WTC11 (cell line): ENCODE results near the gene OR2V1.

Source experiments
- ATF6 ChIP-seq: sonication (generic); formaldehyde crosslinking; IDR thresholded peaks from 2 replicates; pipeline ENCODE4 v1.8.1; 2023; ENCODE audit warnings: mild to moderate bottlenecking, missing genetic modification reagents
- CREB1 ChIP-seq: sonication (generic); formaldehyde crosslinking; IDR thresholded peaks from 2 replicates; pipeline ENCODE4 v1.8.0; 2023; ENCODE audit warnings: mild to moderate bottlenecking, missing genetic modification reagents
- CTCF ChIP-seq: fragments of 200-600 bp; IDR thresholded peaks from 2 replicates; pipeline ENCODE4 v1.8.0; 2022; ENCODE audit warnings: antibody characterized with exemption
- E2F1 ChIP-seq: sonication (generic); formaldehyde crosslinking; IDR thresholded peaks from 2 replicates; pipeline ENCODE4 v1.8.0; 2022; ENCODE audit warnings: mild to moderate bottlenecking, missing genetic modification reagents
- EMX1 ChIP-seq: fragments of 250-450 bp; sonication (Bioruptor Pico); IDR thresholded peaks from 2 replicates; pipeline ENCODE4 v1.8.0; 2021; ENCODE audit warnings: mild to moderate bottlenecking
- GABPB1 ChIP-seq: sonication (generic); formaldehyde crosslinking; IDR thresholded peaks from 2 replicates; pipeline ENCODE4 v1.8.1; 2023; ENCODE audit warnings: mild to moderate bottlenecking, missing genetic modification reagents
- GRHL2 ChIP-seq: fragments of 250-450 bp; sonication (Bioruptor Pico); IDR thresholded peaks from 2 replicates; pipeline ENCODE4 v1.8.0; 2022; ENCODE audit warnings: mild to moderate bottlenecking, moderate library complexity; ENCODE audit not compliant: insufficient replicate concordance, severe bottlenecking
- MAX ChIP-seq: sonication (generic); formaldehyde crosslinking; IDR thresholded peaks from 2 replicates; pipeline ENCODE4 v1.8.0; 2022; ENCODE audit warnings: mild to moderate bottlenecking, missing genetic modification reagents
- MYBL2 ChIP-seq: sonication (generic); formaldehyde crosslinking; IDR thresholded peaks from 2 replicates; pipeline ENCODE4 v1.8.1; 2023; ENCODE audit warnings: mild to moderate bottlenecking, moderate library complexity, missing genetic modification reagents
- NR2C2 ChIP-seq: sonication (generic); formaldehyde crosslinking; IDR thresholded peaks from 2 replicates; pipeline ENCODE4 v1.8.0; 2022; ENCODE audit warnings: mild to moderate bottlenecking, missing genetic modification reagents
- PRDM15 ChIP-seq: sonication (generic); formaldehyde crosslinking; IDR thresholded peaks from 2 replicates; pipeline ENCODE4 v1.8.0; 2022; ENCODE audit warnings: missing genetic modification reagents
- RELA ChIP-seq: sonication (generic); formaldehyde crosslinking; IDR thresholded peaks from 2 replicates; pipeline ENCODE4 v1.8.1; 2022; ENCODE audit warnings: missing genetic modification reagents, mild to moderate bottlenecking, borderline replicate concordance
- ZBTB21 ChIP-seq: sonication (generic); formaldehyde crosslinking; IDR thresholded peaks from 2 replicates; pipeline ENCODE4 v1.8.1; 2023; ENCODE audit warnings: mild to moderate bottlenecking, missing genetic modification reagents, borderline replicate concordance

GRCh38 chr5:181100121-181100875 is 30.7 kb downstream of the OR2V1 start:
- TF ChIP-seq CTCF (no peak), MAX (CRISPR knock-in tag) (no peak; the same call in 1 of the 2 replicates), E2F1 (CRISPR knock-in tag) (no peak), ATF6 (CRISPR knock-in tag) (no peak), CREB1 (CRISPR knock-in tag) (no peak), GABPB1 (CRISPR knock-in tag) (no peak), PRDM15 (no peak), RELA (CRISPR knock-in tag) (no peak), EMX1 (CRISPR knock-in tag) (no peak), NR2C2 (CRISPR knock-in tag) (no peak), ZBTB21 (no peak), MYBL2 (CRISPR knock-in tag) (no peak), GRHL2 (CRISPR knock-in tag) (no peak)
